ENCODE measurements around the gene MEST.

- TF ChIP-seq ARNTL (CRISPR knock-in tag; IDR thresholded peaks at IDR 0.05; ENCODE audit: borderline replicate concordance, low read depth) (no peak), SNAI2 (CRISPR knock-in tag; IDR thresholded peaks at IDR 0.05) (no peak), PPARA (CRISPR knock-in tag; IDR thresholded peaks at IDR 0.05; ENCODE audit: borderline replicate concordance) (no peak), BACH2 (CRISPR knock-in tag; IDR thresholded peaks at IDR 0.05; ENCODE audit: borderline replicate concordance) (no peak), POU6F1 (CRISPR knock-in tag; IDR thresholded peaks at IDR 0.05; ENCODE audit: borderline replicate concordance, low read depth) (no peak), ZNF565 (CRISPR knock-in tag; conservative IDR thresholded peaks at IDR 0.05; ENCODE audit: low read depth) (no peak), ZFP3 (CRISPR knock-in tag; IDR thresholded peaks at IDR 0.05) (no peak), TCF4 (CRISPR knock-in tag; IDR thresholded peaks at IDR 0.05; ENCODE audit: borderline replicate concordance) (no peak), ZFP30 (CRISPR knock-in tag; IDR thresholded peaks at IDR 0.05) (no peak), ZNF8 (CRISPR knock-in tag; IDR thresholded peaks at IDR 0.05) (no peak), ZC3H10 (CRISPR knock-in tag; IDR thresholded peaks at IDR 0.05) (no peak), OSR1 (CRISPR knock-in tag; IDR thresholded peaks at IDR 0.05) (no peak)
- TF ChIP-seq, protein P1, sequence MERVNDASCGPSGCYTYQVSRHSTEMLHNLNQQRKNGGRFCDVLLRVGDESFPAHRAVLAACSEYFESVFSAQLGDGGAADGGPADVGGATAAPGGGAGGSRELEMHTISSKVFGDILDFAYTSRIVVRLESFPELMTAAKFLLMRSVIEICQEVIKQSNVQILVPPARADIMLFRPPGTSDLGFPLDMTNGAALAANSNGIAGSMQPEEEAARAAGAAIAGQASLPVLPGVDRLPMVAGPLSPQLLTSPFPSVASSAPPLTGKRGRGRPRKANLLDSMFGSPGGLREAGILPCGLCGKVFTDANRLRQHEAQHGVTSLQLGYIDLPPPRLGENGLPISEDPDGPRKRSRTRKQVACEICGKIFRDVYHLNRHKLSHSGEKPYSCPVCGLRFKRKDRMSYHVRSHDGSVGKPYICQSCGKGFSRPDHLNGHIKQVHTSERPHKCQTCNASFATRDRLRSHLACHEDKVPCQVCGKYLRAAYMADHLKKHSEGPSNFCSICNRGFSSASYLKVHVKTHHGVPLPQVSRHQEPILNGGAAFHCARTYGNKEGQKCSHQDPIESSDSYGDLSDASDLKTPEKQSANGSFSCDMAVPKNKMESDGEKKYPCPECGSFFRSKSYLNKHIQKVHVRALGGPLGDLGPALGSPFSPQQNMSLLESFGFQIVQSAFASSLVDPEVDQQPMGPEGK (CRISPR knock-in tag; IDR thresholded peaks at IDR 0.05; ENCODE audit: borderline replicate concordance): no peak
These were observed 38.9 kb upstream of the MEST start for GRCh38 chr7:130452951-130453350.

Data from SK-N-SH treated with all-trans-retinoic acid at 6 μM for 48 hours (cell line).